Left ventricle myocardium inferior (tissue), 1 donor: ENCODE results near the gene SRP19. TPM values are rescaled to one million over a fixed set of nuclear protein-coding genes. Genes with fewer than 3 reads are reported as not detected.

Source experiments
- DNase-seq: peaks from one replicate; pipeline ENCODE4 v3.0.0-alpha.2; 2020
- H3K27ac ChIP-seq: fragments of 200-600 bp; replicated peaks from 2 replicates; pipeline ENCODE4 v1.8.0; 2021
- H3K27me3 ChIP-seq: fragments of 200-600 bp; 2 replicates; pipeline ENCODE4 v1.8.0; 2021; ENCODE audit warnings: low read depth
- H3K36me3 ChIP-seq: fragments of 200-600 bp; 2 replicates; pipeline ENCODE4 v1.8.0; 2021
- H3K4me1 ChIP-seq: fragments of 200-600 bp; 2 replicates; pipeline ENCODE4 v1.8.0; 2021
- H3K4me3 ChIP-seq: fragments of 200-600 bp; 2 replicates; pipeline ENCODE4 v1.8.0; 2021; ENCODE audit warnings: mild to moderate bottlenecking, moderate library complexity
- H3K9me3 ChIP-seq: fragments of 200-600 bp; replicated peaks from 2 replicates; pipeline ENCODE4 v1.8.0; 2021
- intact Hi-C: fragments of 100-400 bp; cut with micrococcal nuclease; formaldehyde crosslinking; loops from one replicate; pipeline ENCODE4 v1.11.0; 2022
- total RNA-seq: library from RNA; stranded (reverse); fragmentation: NEBNext Ultra II Directional; extraction: Animal tissue kit (Norgen Biotek cat#: 25700); gene quantifications from one replicate; pipeline ENCODE4 v1.2.1, GENCODE V29; 2021
- TF ChIP-seq, protein P1 (sequence below): fragments of 200-600 bp; IDR thresholded peaks from 2 replicates; pipeline ENCODE4 v1.8.0; 2021; ENCODE audit warnings: antibody characterized with exemption, mild to moderate bottlenecking, borderline replicate concordance
- donor health status: DM: no; HTN: yes; CAD: no; lungs with severe emphysema.

The SRP19 gene
- total RNA-seq, 1 donor from 2014 or later = 31.6 TPM

DNA sequence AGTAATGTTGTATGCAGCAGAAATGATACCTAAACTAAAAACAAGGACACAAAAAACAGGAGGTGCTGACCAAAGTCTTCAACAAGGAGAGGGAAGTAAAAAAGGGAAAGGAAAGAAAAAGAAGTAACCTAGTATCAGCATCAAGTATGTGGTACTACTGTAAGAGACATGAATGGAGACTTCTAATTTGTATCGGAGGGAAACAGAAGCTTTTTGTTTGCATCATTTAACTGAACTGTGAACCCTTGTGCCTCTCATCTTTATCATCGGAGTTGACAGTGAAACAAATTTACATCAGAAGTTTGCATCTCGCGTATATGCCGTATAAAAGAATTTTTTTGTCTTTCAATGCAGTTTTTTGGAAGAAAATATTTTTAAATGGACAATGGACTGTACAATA lies 6.3 kb downstream of the SRP19 start:
- H3K27ac ChIP-seq = no peak overlapping the region
- no peaks in the 10 kb centered on the region for H3K9me3 ChIP-seq
- TF ChIP-seq, protein P1, sequence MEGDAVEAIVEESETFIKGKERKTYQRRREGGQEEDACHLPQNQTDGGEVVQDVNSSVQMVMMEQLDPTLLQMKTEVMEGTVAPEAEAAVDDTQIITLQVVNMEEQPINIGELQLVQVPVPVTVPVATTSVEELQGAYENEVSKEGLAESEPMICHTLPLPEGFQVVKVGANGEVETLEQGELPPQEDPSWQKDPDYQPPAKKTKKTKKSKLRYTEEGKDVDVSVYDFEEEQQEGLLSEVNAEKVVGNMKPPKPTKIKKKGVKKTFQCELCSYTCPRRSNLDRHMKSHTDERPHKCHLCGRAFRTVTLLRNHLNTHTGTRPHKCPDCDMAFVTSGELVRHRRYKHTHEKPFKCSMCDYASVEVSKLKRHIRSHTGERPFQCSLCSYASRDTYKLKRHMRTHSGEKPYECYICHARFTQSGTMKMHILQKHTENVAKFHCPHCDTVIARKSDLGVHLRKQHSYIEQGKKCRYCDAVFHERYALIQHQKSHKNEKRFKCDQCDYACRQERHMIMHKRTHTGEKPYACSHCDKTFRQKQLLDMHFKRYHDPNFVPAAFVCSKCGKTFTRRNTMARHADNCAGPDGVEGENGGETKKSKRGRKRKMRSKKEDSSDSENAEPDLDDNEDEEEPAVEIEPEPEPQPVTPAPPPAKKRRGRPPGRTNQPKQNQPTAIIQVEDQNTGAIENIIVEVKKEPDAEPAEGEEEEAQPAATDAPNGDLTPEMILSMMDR = no peak
- peaks cover 83% of the 10 kb centered on the region for H3K36me3 ChIP-seq
- H3K27me3 ChIP-seq = no peaks in the 10 kb centered on the region
- no peak overlapping the region for H3K4me3 ChIP-seq
- intact Hi-C loops = loop anchor here (10.0 kb wide), 2 partner anchors 47 to 107 kb away; partner anchors contain the start of gene DCP2
- H3K4me1 ChIP-seq = peaks cover 19% of the 10 kb centered on the region
- no peak for DNase-seq

- no peaks in the 10 kb centered on the region for H3K9me3 ChIP-seq
- no peak overlapping the region for H3K27ac ChIP-seq
- peaks cover 66% of the 10 kb centered on the region for H3K36me3 ChIP-seq
- H3K27me3 ChIP-seq = no peaks in the 10 kb centered on the region
- TF ChIP-seq, protein P1 = no peak
- no peak overlapping the region for H3K4me3 ChIP-seq
- DNase-seq = no peak
- no peaks in the 10 kb centered on the region for H3K4me1 ChIP-seq
- intact Hi-C loops = loop anchor here (10.0 kb wide), 2 partner anchors 45 to 105 kb away; partner anchors contain the start of gene DCP2
Observed at GRCh38 chr5:112869948-112870347, 8.9 kb downstream of the SRP19 start.

DNA sequence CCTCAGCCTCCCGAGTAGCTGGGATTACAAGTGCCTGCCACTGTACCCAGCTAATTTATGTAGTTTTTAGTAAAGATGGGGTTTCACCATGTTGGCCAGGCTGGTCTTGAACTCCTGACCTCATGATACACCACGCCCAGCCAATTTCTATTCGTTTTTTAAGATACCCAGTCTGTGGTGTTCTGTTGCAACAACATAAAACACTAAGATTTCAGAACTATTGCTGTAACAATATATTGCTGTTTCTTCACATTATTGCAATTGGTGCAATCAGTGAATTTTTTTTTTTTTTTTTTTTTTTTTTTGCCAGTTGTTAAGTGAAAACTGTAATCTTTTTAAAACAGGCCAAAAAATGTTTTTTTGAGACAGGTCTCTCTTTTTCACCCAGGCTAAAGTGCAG lies 9.9 kb downstream of the SRP19 start:
- intact Hi-C loops = no loop called here
- TF ChIP-seq, protein P1 = no peak
- Histone ChIP-seq H3K4me1 (no peaks in the 10 kb centered on the region), H3K27ac (no peak overlapping the region), H3K27me3 (no peaks in the 10 kb centered on the region), H3K36me3 (peaks cover 65% of the 10 kb centered on the region), H3K4me3 (no peak overlapping the region), H3K9me3 (no peaks in the 10 kb centered on the region)
- no peak for DNase-seq

- intact Hi-C loops = no loop called here
- Histone ChIP-seq H3K27ac (no peak overlapping the region), H3K4me3 (no peak overlapping the region), H3K36me3 (peaks cover 61% of the 10 kb centered on the region), H3K9me3 (no peaks in the 10 kb centered on the region), H3K4me1 (peaks cover 50% of the 10 kb centered on the region), H3K27me3 (no peaks in the 10 kb centered on the region)
- no peak for DNase-seq
- TF ChIP-seq, protein P1 = no peak
Observed at GRCh38 chr5:112876362-112876761, 15.3 kb downstream of the SRP19 start.

- Histone ChIP-seq H3K36me3 (peaks cover 68% of the 10 kb centered on the region), H3K4me1 (peaks cover 54% of the 10 kb centered on the region), H3K27me3 (no peaks in the 10 kb centered on the region), H3K9me3 (no peaks in the 10 kb centered on the region), H3K27ac (no peak overlapping the region), H3K4me3 (no peak overlapping the region)
- intact Hi-C loops = no loop called here
- DNase-seq = no peak
- TF ChIP-seq, protein P1 = no peak
Observed at GRCh38 chr5:112878101-112878500, 17.0 kb downstream of the SRP19 start.
